Hematopoietic multipotent progenitor cell treated with erythropoietin and hydrocortisone succinate and interleukin-3 and kit ligand, for 15 days (in vitro differentiated cells): Measurements from ENCODE around the gene ELOVL7.
"Not testable (repeated sequence)": the region's sequence is repeated elsewhere in the genome, so short reads cannot be mapped to it uniquely, and the experiment has no call there.

Experiments
- DNase-seq: peaks from one replicate; pipeline ENCODE4 v3.0.0-alpha.2; 2015; ENCODE audit warnings: low spot score

ELOVL7 gene

GRCh38 chr5:60830581-60831127 is 13.4 kb downstream of the ELOVL7 start:
- no peak for DNase-seq

- DNase-seq: no peak
Observed at GRCh38 chr5:60829490-60830266, 14.4 kb downstream of the ELOVL7 start.

GRCh38 chr5:60827201-60827600 is 16.9 kb downstream of the ELOVL7 start:
- no peak for DNase-seq

- no peak for DNase-seq
Observed at GRCh38 chr5:60826653-60827052, 17.4 kb downstream of the ELOVL7 start.

- DNase-seq: no peak
Observed at GRCh38 chr5:60823574-60823973, 20.5 kb downstream of the ELOVL7 start.

GRCh38 chr5:60822285-60822556 is 21.8 kb downstream of the ELOVL7 start:
- DNase-seq: no peak

- DNase-seq: no peak
Observed at GRCh38 chr5:60821488-60822284, 22.4 kb downstream of the ELOVL7 start.

- no peak for DNase-seq
Observed at GRCh38 chr5:60820593-60821487, 23.2 kb downstream of the ELOVL7 start.

- DNase-seq: not testable (repeated sequence)
Observed at GRCh38 chr5:60816138-60816537, 27.9 kb downstream of the ELOVL7 start.

- DNase-seq: no peak
Observed at GRCh38 chr5:60814498-60814897, 29.6 kb downstream of the ELOVL7 start.

GRCh38 chr5:60812426-60812825 is 31.6 kb downstream of the ELOVL7 start:
- no peak for DNase-seq

- no peak for DNase-seq
Observed at GRCh38 chr5:60811105-60811504, 33.0 kb downstream of the ELOVL7 start.

- no peak for DNase-seq
Observed at GRCh38 chr5:60810438-60811085, 33.5 kb downstream of the ELOVL7 start.

GRCh38 chr5:60809891-60810425 is 34.1 kb downstream of the ELOVL7 start:
- no peak for DNase-seq

GRCh38 chr5:60806591-60807243 is 37.4 kb downstream of the ELOVL7 start:
- no peak for DNase-seq

GRCh38 chr5:60805463-60805862 is 38.6 kb downstream of the ELOVL7 start:
- no peak for DNase-seq

GRCh38 chr5:60803712-60804111 is 40.4 kb downstream of the ELOVL7 start:
- DNase-seq: no peak

GRCh38 chr5:60802986-60803385 is 41.1 kb downstream of the ELOVL7 start:
- no peak for DNase-seq

- no peak for DNase-seq
Observed at GRCh38 chr5:60802226-60802625, 41.8 kb downstream of the ELOVL7 start.

GRCh38 chr5:60797482-60798153 is 46.5 kb downstream of the ELOVL7 start:
- no peak for DNase-seq
